WTC11 (cell line): ENCODE results near the gene TNFRSF6B. TPM values are rescaled to one million over a fixed set of nuclear protein-coding genes. Genes with fewer than 3 reads are reported as not detected.
A peak's percentile ranks its signal among the peaks of the same experiment; 100 is the strongest.

ENCODE experiments used
- ATAC-seq: fragments of 200-7000 bp; cut with Tn5 transposase; 2 replicates; pipeline ENCODE4 v1.10.0; 2021; ENCODE audit warnings: mild to moderate bottlenecking, moderate library complexity
- CTCF ChIA-PET: fragments of 300-600 bp; sonication (Branson Sonifier 250); formaldehyde crosslinking; loops from one replicate; lab custom pipeline; 2021; ENCODE audit warnings: antibody characterized with exemption; lab: Charles Lee
- POLR2A ChIA-PET: fragments of 350-600 bp; sonication (Branson Sonifier 250); formaldehyde crosslinking; loops from one replicate; lab custom pipeline; 2021; ENCODE audit warnings: antibody characterized with exemption; lab: Charles Lee
- DNase-seq: peaks from one replicate; pipeline ENCODE4 v3.0.0; 2021; ENCODE audit warnings: low spot score
- H3K27ac Mint-ChIP-seq: 2 replicates; pipeline ENCODE4 v1.8.0; 2021; ENCODE audit warnings: mixed read lengths
- H3K27me3 Mint-ChIP-seq: 2 replicates; pipeline ENCODE4 v1.8.0; 2021; ENCODE audit warnings: low read depth, mild to moderate bottlenecking, moderate library complexity, mixed read lengths
- H3K36me3 Mint-ChIP-seq: 2 replicates; pipeline ENCODE4 v1.8.0; 2021; ENCODE audit warnings: mixed read lengths
- H3K4me1 Mint-ChIP-seq: 2 replicates; pipeline ENCODE4 v1.8.0; 2022; ENCODE audit warnings: mixed read lengths
- H3K4me3 Mint-ChIP-seq: 2 replicates; pipeline ENCODE4 v1.8.0; 2021; ENCODE audit warnings: mild to moderate bottlenecking, moderate library complexity, mixed read lengths
- H3K9me3 Mint-ChIP-seq: 2 replicates; pipeline ENCODE4 v1.8.0; 2021; ENCODE audit warnings: mixed read lengths
- AR ChIP-seq: fragments of 250-450 bp; sonication (Bioruptor Pico); IDR thresholded peaks from 2 replicates; pipeline ENCODE4 v1.9.0; 2021; ENCODE audit warnings: mild to moderate bottlenecking
- ATF3 ChIP-seq: sonication (generic); formaldehyde crosslinking; conservative IDR thresholded peaks from 2 replicates; pipeline ENCODE4 v1.8.1; 2022; ENCODE audit warnings: mild to moderate bottlenecking, missing genetic modification reagents
- ATF6 ChIP-seq: sonication (generic); formaldehyde crosslinking; IDR thresholded peaks from 2 replicates; pipeline ENCODE4 v1.8.1; 2023; ENCODE audit warnings: mild to moderate bottlenecking, missing genetic modification reagents
- CBFB ChIP-seq: sonication (generic); formaldehyde crosslinking; IDR thresholded peaks from 2 replicates; pipeline ENCODE4 v1.8.1; 2022; ENCODE audit warnings: mild to moderate bottlenecking, low read depth, missing genetic modification reagents
- CDX4 ChIP-seq: fragments of 250-450 bp; sonication (Bioruptor Pico); IDR thresholded peaks from 2 replicates; pipeline ENCODE4 v1.9.0; 2021; ENCODE audit warnings: moderate library complexity, mild to moderate bottlenecking, inconsistent platforms, borderline replicate concordance
- ELF4 ChIP-seq: sonication (generic); formaldehyde crosslinking; IDR thresholded peaks from 2 replicates; pipeline ENCODE4 v1.8.1; 2022; ENCODE audit warnings: low read depth, mild to moderate bottlenecking, moderate library complexity, missing genetic modification reagents
- FOXJ3 ChIP-seq: sonication (generic); formaldehyde crosslinking; IDR thresholded peaks from 2 replicates; pipeline ENCODE4 v1.9.0; 2021; ENCODE audit warnings: missing genetic modification reagents, mild to moderate bottlenecking, borderline replicate concordance
- GTF2I ChIP-seq: fragments of 250-450 bp; sonication (Bioruptor Pico); conservative IDR thresholded peaks from 2 replicates; pipeline ENCODE4 v1.4.0; 2021; ENCODE audit warnings: mild to moderate bottlenecking
- HMGA2 ChIP-seq: fragments of 250-450 bp; sonication (Bioruptor Pico); IDR thresholded peaks from 2 replicates; pipeline ENCODE4 v1.4.0; 2021; ENCODE audit warnings: mild to moderate bottlenecking, moderate library complexity
- JUN ChIP-seq: sonication (generic); formaldehyde crosslinking; IDR thresholded peaks from 2 replicates; pipeline ENCODE4 v1.8.0; 2023; ENCODE audit warnings: mild to moderate bottlenecking, missing genetic modification reagents
- MAX ChIP-seq: sonication (generic); formaldehyde crosslinking; IDR thresholded peaks from 2 replicates; pipeline ENCODE4 v1.8.0; 2022; ENCODE audit warnings: mild to moderate bottlenecking, missing genetic modification reagents
- MXD4 ChIP-seq: fragments of 250-450 bp; sonication (Bioruptor Pico); IDR thresholded peaks from 2 replicates; pipeline ENCODE4 v1.8.0; 2021; ENCODE audit warnings: mild to moderate bottlenecking, moderate library complexity, borderline replicate concordance
- MYBL2 ChIP-seq: sonication (generic); formaldehyde crosslinking; IDR thresholded peaks from 2 replicates; pipeline ENCODE4 v1.8.1; 2023; ENCODE audit warnings: mild to moderate bottlenecking, moderate library complexity, missing genetic modification reagents
- NFATC4 ChIP-seq: fragments of 250-450 bp; sonication (Bioruptor Pico); IDR thresholded peaks from 2 replicates; pipeline ENCODE4 v1.9.0; 2021; ENCODE audit warnings: mild to moderate bottlenecking
- NR1H2 ChIP-seq: sonication (generic); formaldehyde crosslinking; IDR thresholded peaks from 2 replicates; pipeline ENCODE4 v1.9.0; 2021; ENCODE audit warnings: mild to moderate bottlenecking, moderate library complexity, missing genetic modification reagents
- NR2C2 ChIP-seq: sonication (generic); formaldehyde crosslinking; IDR thresholded peaks from 2 replicates; pipeline ENCODE4 v1.8.0; 2022; ENCODE audit warnings: mild to moderate bottlenecking, missing genetic modification reagents
- NR3C1 ChIP-seq: sonication (generic); formaldehyde crosslinking; conservative IDR thresholded peaks from 2 replicates; pipeline ENCODE4 v1.8.1; 2023; ENCODE audit warnings: low read depth, mild to moderate bottlenecking, missing genetic modification reagents
- OVOL2 ChIP-seq: fragments of 250-450 bp; sonication (Bioruptor Pico); IDR thresholded peaks from 2 replicates; pipeline ENCODE4 v1.9.0; 2021; ENCODE audit warnings: mild to moderate bottlenecking, borderline replicate concordance
- SMAD3 ChIP-seq: sonication (generic); formaldehyde crosslinking; IDR thresholded peaks from 2 replicates; pipeline ENCODE4 v1.8.0; 2022; ENCODE audit warnings: missing genetic modification reagents, mild to moderate bottlenecking, borderline replicate concordance
- SOX15 ChIP-seq: fragments of 250-450 bp; sonication (Bioruptor Pico); IDR thresholded peaks from 2 replicates; pipeline ENCODE4 v1.9.0; 2021; ENCODE audit warnings: mild to moderate bottlenecking
- TEAD4 ChIP-seq: sonication (generic); formaldehyde crosslinking; IDR thresholded peaks from 2 replicates; pipeline ENCODE4 v1.8.0; 2022; ENCODE audit warnings: mild to moderate bottlenecking, missing genetic modification reagents
- USF2 ChIP-seq: sonication (generic); formaldehyde crosslinking; IDR thresholded peaks from 2 replicates; pipeline ENCODE4 v1.8.1; 2023; ENCODE audit warnings: mild to moderate bottlenecking, missing genetic modification reagents, moderate library complexity
- ZNF121 ChIP-seq: sonication (generic); formaldehyde crosslinking; IDR thresholded peaks from 2 replicates; pipeline ENCODE4 v1.8.0; 2023; ENCODE audit warnings: missing genetic modification reagents
- ZNF425 ChIP-seq: fragments of 250-450 bp; sonication (Bioruptor Pico); conservative IDR thresholded peaks from 2 replicates; pipeline ENCODE4 v1.9.0; 2021; ENCODE audit warnings: mild to moderate bottlenecking
- total RNA-seq: library from RNA; stranded (reverse); gene quantifications from 3 replicates; pipeline ENCODE4 v1.2.3, GENCODE V29; 2021
- TF ChIP-seq, protein P1 (sequence below): fragments of 250-450 bp; sonication (Bioruptor Pico); IDR thresholded peaks from 2 replicates; pipeline ENCODE4 v2.1.2; 2022; ENCODE audit warnings: mild to moderate bottlenecking, moderate library complexity

TNFRSF6B gene
- total RNA-seq, 1 experiment from 2014 or later: not detected

GRCh38 chr20:63653974-63654668 is 42.3 kb upstream of the TNFRSF6B start:
- Mint-ChIP-seq H3K27ac (peak overlapping the region; percentile 92), H3K4me3 (peak overlapping the region; percentile 80), H3K27me3 (peaks cover 3% of the 10 kb centered on the region; the same call in 1 of the 2 replicates), H3K36me3 (no peaks in the 10 kb centered on the region), H3K4me1 (peaks cover 23% of the 10 kb centered on the region), H3K9me3 (no peaks in the 10 kb centered on the region)
- CTCF ChIA-PET: interaction anchor here (1.1 to 4.0 kb wide), 4 partner anchors 12 to 326 kb away, joined by 3 to 50 read pairs (median 8); partner anchors contain the start of gene PRPF6
- POLR2A ChIA-PET: interaction anchor here (1.2 to 3.1 kb wide), 4 partner anchors 12 to 211 kb away, joined by 3 to 23 read pairs (median 4); partner anchors contain the start of genes GMEB2, PPDPF and TPD52L2
- no peak for TF ChIP-seq ATF6 (CRISPR knock-in tag)
- no peak for TF ChIP-seq TEAD4 (CRISPR knock-in tag)
- TF ChIP-seq ATF3 (CRISPR knock-in tag): no peak
- TF ChIP-seq CDX4 (CRISPR knock-in tag): no peak
- TF ChIP-seq, protein P1, sequence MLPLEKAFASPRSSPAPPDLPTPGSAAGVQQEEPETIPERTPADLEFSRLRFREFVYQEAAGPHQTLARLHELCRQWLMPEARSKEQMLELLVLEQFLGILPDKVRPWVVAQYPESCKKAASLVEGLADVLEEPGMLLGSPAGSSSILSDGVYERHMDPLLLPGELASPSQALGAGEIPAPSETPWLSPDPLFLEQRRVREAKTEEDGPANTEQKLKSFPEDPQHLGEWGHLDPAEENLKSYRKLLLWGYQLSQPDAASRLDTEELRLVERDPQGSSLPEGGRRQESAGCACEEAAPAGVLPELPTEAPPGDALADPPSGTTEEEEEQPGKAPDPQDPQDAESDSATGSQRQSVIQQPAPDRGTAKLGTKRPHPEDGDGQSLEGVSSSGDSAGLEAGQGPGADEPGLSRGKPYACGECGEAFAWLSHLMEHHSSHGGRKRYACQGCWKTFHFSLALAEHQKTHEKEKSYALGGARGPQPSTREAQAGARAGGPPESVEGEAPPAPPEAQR: no peak
- TF ChIP-seq JUN (CRISPR knock-in tag): no peak
- no peak for TF ChIP-seq NR1H2 (CRISPR knock-in tag)
- TF ChIP-seq FOXJ3 (CRISPR knock-in tag): no peak
- TF ChIP-seq USF2 (CRISPR knock-in tag): no peak
- TF ChIP-seq MYBL2 (CRISPR knock-in tag): no peak
- TF ChIP-seq CBFB (CRISPR knock-in tag): no peak
- TF ChIP-seq ELF4 (CRISPR knock-in tag): no peak
- TF ChIP-seq NR2C2: no peak
- TF ChIP-seq SOX15 (CRISPR knock-in tag): no peak
- no peak for TF ChIP-seq ZNF121 (CRISPR knock-in tag)
- ATAC-seq: peak; percentile 3
- no peak for DNase-seq

GRCh38 chr20:63655249-63655648 is 41.2 kb upstream of the TNFRSF6B start:
- H3K9me3 Mint-ChIP-seq: no peaks in the 10 kb centered on the region
- ChIA-PET POLR2A (no interaction called here), CTCF (no interaction called here)
- H3K27ac Mint-ChIP-seq: no peak overlapping the region
- DNase-seq (no peak), ATAC-seq (no peak)
- H3K36me3 Mint-ChIP-seq: no peaks in the 10 kb centered on the region; the same call in 1 of the 2 replicates
- H3K4me1 Mint-ChIP-seq: peaks cover 27% of the 10 kb centered on the region
- H3K4me3 Mint-ChIP-seq: no peak overlapping the region
- H3K27me3 Mint-ChIP-seq: peaks cover 3% of the 10 kb centered on the region; the same call in 1 of the 2 replicates
- no peak for TF ChIP-seq NFATC4 (CRISPR knock-in tag)
- TF ChIP-seq MXD4 (CRISPR knock-in tag): no peak
- TF ChIP-seq HMGA2 (CRISPR knock-in tag): no peak
- no peak for TF ChIP-seq OVOL2 (CRISPR knock-in tag)
- no peak for TF ChIP-seq GTF2I (CRISPR knock-in tag)
- TF ChIP-seq NR3C1 (CRISPR knock-in tag): no peak
- TF ChIP-seq AR (CRISPR knock-in tag): no peak
- no peak for TF ChIP-seq MAX
- TF ChIP-seq SMAD3 (CRISPR knock-in tag): no peak
- no peak for TF ChIP-seq ATF3 (CRISPR knock-in tag)
- no peak for TF ChIP-seq ZNF425 (CRISPR knock-in tag)
